CD4-positive, alpha-beta T cell treated with Interleukin-4 for 1 hour (primary cell): Measurements from ENCODE around the gene ODC1.
A peak's percentile ranks its signal among the peaks of the same experiment; 100 is the strongest.

Experiments used
- DNase-seq, 2 donors: peaks; one replicate each; pipeline ENCODE4 v3.0.0-alpha.2; 2020 to 2022

Gene ODC1

GRCh38 chr2:10433264-10433946 lies 14.7 kb downstream of the ODC1 start:
- DNase-seq: no peak

- DNase-seq: peak in 1 of 2 donors; percentile 20
Measured at GRCh38 chr2:10432311-10433181, 15.6 kb downstream of the ODC1 start.

GRCh38 chr2:10431797-10432196 lies 16.3 kb downstream of the ODC1 start:
- peak in 1 of 2 donors; percentile 26 for DNase-seq

- DNase-seq: no peak
Measured at GRCh38 chr2:10430886-10431622, 17.1 kb downstream of the ODC1 start.

- no peak for DNase-seq
Measured at GRCh38 chr2:10428924-10429323, 19.2 kb downstream of the ODC1 start.

GRCh38 chr2:10428355-10428754 lies 19.8 kb downstream of the ODC1 start:
- DNase-seq: no peak

GRCh38 chr2:10427618-10427949 lies 20.5 kb downstream of the ODC1 start:
- no peak for DNase-seq

- DNase-seq: no peak
Measured at GRCh38 chr2:10426726-10427617, 21.2 kb downstream of the ODC1 start.

- no peak for DNase-seq
Measured at GRCh38 chr2:10425699-10426098, 22.4 kb downstream of the ODC1 start.

GRCh38 chr2:10424916-10425505 lies 23.1 kb downstream of the ODC1 start:
- DNase-seq: no peak

GRCh38 chr2:10424051-10424450 lies 24.1 kb downstream of the ODC1 start:
- DNase-seq: no peak

- no peak for DNase-seq
Measured at GRCh38 chr2:10423400-10423774, 24.7 kb downstream of the ODC1 start.

- no peak for DNase-seq
Measured at GRCh38 chr2:10422732-10423399, 25.3 kb downstream of the ODC1 start.

- DNase-seq: no peak
Measured at GRCh38 chr2:10422251-10422650, 25.9 kb downstream of the ODC1 start.

- no peak for DNase-seq
Measured at GRCh38 chr2:10419553-10420257, 28.4 kb downstream of the ODC1 start.

- no peak for DNase-seq
Measured at GRCh38 chr2:10417551-10418335, 30.4 kb downstream of the ODC1 start.

GRCh38 chr2:10415640-10416039 lies 32.5 kb downstream of the ODC1 start:
- DNase-seq: no peak

GRCh38 chr2:10415048-10415447 lies 33.1 kb downstream of the ODC1 start:
- no peak for DNase-seq

- DNase-seq: no peak
Measured at GRCh38 chr2:10414591-10414990, 33.5 kb downstream of the ODC1 start.

GRCh38 chr2:10413991-10414451 lies 34.1 kb downstream of the ODC1 start:
- DNase-seq: no peak
